ENCODE data around the gene NXNL1. TPM values are rescaled to one million over a fixed set of nuclear protein-coding genes. Genes with fewer than 3 reads are reported as not detected.
"Not testable (repeated sequence)": the region's sequence is repeated elsewhere in the genome, so short reads cannot be mapped to it uniquely, and the experiment has no call there.

The NXNL1 gene
- total RNA-seq, 1 donor from 2014 or later: not detected

DNA sequence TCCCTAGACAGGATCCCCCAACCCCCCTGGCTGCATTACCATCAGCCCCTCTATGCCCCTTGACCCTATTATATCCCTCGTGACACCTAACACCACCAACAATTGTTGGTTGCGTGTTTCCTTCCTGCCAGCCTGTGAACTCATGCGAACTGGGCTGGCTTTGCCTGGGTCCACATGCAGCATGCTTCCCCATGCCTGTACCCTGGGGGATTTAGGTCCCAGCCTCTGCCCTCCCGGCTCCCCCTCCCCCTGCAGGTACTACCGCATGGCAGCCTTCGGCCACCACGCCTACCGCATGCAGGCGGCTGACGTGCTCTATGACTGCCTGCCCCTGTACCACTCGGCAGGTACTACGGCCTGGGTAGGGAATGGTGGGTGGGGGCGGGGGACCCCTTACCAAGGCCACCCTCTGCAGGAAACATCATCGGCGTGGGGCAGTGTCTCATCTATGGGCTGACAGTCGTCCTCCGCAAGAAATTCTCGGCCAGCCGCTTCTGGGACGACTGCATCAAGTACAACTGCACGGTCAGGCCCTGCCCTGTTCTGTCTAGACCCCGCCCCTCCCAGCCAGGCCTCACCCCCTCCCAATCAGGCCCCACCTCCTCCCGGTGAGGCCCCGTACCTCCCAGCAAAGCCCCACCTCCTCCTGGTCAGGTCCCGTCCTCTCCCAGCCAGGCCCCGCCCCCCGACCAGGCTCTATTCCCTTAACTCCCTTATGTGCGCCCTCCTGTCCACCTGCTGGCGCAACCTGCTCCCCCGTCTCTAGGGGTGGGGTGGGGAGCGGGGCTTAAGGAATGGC lies 28.1 kb upstream of the NXNL1 start:
- no peak for DNase-seq (ENCODE audit: low spot score)
- ATAC-seq: peak; percentile 74
- intact Hi-C loops (cut with DNase I): no loop called here

DNA sequence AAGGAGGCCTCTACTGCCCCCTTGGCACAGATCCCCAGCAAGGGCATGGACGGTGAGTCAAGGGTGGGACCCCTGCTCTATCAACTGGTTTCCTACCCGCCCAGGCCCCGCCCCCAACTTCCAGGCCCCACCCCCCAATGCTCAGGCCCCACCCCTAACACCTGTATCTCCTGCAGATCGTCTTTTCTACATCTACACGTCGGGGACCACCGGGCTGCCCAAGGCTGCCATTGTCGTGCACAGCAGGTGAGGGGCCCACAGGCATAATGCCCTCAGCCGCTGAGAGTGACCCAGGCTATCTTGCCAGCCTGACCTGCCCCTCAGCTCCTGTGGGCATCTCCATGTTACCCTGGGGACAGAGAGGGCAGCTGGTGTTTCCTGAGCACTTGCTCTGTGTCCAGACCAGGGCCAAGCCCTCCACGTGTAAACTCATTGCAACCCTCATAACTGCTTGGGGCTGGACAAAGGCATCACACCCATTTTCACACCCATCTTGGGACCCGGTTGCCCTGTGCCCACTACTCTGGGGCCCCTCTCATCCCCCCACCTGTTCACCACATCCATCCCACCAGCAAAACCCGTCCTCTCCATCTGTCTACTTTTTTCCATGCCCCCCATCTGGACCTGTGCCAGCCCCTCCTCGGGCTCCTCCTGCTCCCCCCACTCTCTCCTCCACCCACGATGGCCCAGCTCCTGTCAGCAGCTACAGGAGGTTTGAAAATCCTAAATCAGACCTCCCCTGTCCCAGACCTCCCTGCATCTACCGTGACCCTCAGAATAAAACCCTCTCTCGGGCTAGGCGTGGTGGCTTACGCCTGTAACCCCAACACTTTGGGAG lies 26.8 kb upstream of the NXNL1 start:
- intact Hi-C loops (cut with DNase I): no loop called here
- no peak for ATAC-seq
- no peak for DNase-seq (ENCODE audit: low spot score)

DNA sequence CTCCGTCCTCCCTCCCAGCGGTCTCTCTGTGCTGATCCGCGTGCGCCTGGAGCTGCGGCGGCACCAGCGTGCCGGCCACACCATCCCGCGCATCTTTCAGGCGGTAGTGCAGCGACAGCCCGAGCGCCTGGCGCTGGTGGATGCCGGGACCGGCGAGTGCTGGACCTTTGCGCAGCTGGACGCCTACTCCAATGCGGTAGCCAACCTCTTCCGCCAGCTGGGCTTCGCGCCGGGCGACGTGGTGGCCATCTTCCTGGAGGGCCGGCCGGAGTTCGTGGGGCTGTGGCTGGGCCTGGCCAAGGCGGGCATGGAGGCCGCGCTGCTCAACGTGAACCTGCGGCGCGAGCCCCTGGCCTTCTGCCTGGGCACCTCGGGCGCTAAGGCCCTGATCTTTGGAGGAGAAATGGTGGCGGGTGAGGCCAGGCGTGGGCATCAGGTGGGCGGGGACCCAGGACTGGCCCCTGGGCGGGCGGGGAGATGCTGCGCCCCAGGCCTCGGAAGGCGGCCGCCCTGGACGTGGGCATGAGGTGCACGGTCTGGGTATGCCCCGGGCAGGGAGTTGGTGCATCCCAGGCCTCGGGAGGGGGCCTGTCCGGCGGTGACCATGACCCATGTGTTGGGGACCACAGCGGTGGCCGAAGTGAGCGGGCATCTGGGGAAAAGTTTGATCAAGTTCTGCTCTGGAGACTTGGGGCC lies 26.0 kb upstream of the NXNL1 start:
- ATAC-seq: no peak
- no peak for DNase-seq (ENCODE audit: low spot score)
- intact Hi-C loops (cut with DNase I): no loop called here

DNA sequence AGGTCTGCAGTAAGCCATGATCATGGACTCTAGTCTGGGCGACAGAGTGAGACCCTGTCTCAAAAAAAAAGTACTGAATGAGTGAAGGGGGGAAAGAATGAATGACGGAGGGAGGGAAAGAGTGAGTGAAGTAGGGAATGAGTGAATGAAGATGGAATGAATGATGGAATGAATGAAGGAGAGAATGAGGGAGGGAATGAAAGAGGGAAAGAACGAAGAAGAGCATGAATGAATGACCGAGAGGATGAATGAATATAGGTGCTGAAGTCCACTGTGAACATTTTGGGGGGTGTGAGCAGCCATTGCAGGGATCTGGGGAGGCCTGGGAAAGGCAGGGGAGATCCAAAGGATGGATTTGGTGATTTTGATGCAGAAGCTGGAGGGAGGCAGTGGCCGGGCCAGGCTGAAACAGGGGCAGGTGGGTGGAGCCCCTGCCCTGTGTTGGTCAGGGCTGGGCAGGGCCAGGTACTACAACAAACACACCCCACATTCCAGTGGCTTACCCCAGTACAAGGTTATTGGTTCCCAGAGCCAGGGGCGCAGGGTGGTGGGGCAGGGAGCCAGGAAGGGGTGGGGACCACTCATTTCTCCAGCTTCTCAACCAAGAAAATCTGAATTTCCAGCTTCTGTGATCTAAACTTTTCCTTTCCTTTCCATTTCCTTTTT lies 23.9 kb upstream of the NXNL1 start:
- DNase-seq (ENCODE audit: low spot score): no peak
- no peak for ATAC-seq
- intact Hi-C loops (cut with DNase I): no loop called here

DNA sequence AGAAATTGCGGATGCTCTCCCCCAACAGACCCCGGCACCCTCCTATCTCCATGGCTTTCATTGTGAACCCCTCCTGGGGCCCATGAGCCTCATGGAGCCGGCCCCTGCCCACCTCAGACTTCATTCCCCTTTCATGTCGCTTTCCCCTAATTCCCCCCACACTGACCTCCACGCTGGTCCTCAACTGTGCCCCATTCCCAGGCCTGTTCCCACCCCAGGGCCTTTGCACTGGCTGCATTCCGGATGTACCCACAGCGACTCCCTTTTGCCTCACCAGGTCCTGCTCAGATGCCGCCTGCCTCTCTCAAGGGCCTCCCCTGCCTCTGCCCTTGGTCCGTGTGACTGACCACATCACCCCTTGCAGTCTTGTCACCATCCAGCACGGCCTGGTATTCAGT lies 22.9 kb upstream of the NXNL1 start:
- no peak for ATAC-seq
- intact Hi-C loops (cut with DNase I): no loop called here
- DNase-seq (ENCODE audit: low spot score): no peak

DNA sequence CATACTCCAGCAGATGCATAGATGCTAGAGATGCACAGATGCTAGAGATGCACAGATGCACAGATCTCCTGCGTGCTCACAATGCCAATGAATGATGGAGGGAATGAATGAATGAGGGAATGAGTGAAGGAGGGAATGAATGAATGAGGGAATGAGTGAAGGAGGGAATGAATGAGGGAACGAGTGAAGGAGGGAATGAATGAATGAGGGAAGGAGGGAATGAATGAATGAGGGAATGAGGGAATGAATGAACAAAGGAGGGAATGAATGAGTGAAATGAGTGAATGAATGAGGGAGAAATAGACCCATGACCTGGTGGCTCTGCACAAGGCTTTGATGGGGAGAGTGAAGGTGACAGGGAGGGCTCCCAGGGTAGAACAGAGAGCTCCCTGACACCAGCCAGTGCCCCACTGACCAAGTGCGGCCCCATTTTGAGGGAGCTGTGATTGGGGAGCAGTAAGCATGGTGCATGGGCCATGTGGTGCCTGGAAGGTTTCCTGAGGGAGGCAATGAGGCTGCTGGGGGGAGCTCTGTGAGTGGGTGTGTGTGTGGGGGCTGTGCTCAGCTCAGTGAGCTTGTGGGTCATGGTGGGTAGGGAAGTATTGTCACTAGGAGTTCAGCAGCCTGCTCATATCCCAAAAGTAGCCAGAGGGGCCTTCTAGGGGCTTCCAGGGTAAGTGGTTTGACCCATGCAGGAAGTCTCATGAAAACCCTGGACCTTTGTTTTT lies 22.3 kb upstream of the NXNL1 start:
- ATAC-seq (no peak), DNase-seq (ENCODE audit: low spot score) (no peak)
- intact Hi-C loops (cut with DNase I): no loop called here

DNA sequence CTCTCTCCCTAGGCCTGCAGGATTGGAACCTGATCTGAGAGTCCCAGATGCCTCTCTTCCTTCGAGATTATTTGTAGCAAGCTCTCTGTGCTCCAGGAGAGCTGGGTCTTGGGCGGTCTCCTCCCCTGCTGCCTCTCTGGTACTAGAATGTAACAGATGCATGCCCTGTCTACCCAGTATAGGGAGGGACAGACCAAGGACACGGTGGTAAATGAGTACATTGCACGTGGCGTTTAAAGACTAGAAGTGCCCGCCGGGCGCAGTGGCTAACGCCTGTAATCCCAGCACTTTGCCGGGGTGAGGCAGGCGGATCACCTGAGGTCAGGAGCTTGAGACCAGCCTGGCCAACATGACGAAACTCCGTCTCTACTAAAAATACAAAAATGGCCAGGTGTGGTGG lies 21.3 kb upstream of the NXNL1 start:
- DNase-seq (ENCODE audit: low spot score): no peak
- ATAC-seq: no peak
- intact Hi-C loops (cut with DNase I): no loop called here

DNA sequence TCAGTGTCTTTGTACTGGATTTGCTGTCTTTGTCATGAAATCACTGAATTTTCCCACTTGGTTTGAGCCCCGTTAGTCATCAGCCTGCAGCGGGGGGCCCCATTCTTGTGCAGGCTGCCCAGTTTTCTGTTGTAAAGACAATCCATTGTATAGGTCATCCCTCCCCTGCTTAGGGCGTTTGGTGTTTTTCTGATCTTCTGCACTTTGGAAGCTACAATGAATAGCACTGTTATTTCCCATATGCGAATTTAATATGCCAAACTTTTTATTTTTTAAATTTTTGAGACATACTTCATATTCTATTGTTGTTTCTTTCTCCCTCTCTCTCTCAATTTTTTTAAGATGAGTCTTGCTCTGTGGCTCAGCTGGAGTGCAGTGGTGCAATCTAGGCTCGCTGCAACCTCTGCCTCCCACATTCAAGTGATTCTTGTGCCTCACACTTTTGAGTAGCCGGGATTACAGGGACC lies 18.6 kb upstream of the NXNL1 start:
- DNase-seq (ENCODE audit: low spot score) (no peak), ATAC-seq (no peak)
- intact Hi-C loops (cut with DNase I): no loop called here

DNA sequence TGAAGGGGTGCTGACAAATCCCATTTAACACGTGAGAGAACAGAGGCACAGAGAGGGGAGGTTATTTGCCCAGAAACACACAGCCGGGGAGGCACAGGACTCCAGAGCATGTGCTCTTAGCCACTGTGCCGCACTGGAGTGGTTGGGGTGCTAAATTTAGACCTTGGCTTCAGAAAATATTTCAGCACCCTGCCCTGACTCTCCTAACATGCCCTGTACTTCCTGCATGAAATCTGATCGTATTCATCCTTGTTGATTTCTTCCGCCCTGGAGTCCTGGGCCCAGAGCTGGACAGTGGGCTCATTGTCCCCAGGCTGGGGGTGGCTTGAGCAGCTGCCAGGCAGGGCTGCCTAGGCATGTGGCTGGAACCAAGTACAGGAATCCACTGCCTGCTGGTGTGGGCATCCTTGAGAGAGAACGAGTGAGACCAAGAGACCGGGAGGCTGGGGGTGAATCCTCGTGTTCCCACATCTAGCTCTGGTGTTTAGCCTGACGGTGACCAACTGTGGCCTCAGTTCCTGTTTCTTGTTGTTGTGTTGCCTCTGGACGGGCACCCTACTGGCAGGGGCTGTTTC lies 14.9 kb upstream of the NXNL1 start:
- intact Hi-C loops (cut with DNase I): no loop called here
- peak; percentile 84 for ATAC-seq
- peak; percentile 83 for DNase-seq (ENCODE audit: low spot score)

DNA sequence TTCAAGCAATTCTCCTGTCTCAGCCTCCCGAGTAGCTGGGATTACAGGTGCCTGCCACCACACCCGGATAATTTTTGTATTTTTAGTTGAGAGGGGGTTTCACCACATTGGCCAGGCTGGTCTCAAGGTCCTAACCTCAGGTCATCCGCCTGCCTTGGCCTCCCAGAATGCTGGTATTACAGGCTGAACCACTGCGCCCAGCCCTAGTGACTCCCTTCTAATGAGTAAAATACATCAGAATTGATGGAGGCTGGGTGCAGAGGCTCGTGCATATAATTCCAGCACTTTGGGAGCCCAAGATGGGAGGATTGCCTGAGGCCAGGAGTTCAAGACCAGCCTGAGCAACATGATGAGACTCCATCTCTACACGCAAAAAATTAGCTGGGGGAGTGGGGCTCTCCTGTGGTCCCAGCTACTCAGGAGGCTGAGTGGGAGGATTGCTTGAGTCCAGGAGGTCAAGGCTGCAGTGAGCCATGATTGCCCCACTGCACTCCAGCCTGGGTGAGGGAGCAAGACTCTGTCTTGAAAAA lies 14.3 kb upstream of the NXNL1 start:
- intact Hi-C loops (cut with DNase I); ATAC-seq; DNase-seq (ENCODE audit: low spot score): not testable (repeated sequence)

DNA sequence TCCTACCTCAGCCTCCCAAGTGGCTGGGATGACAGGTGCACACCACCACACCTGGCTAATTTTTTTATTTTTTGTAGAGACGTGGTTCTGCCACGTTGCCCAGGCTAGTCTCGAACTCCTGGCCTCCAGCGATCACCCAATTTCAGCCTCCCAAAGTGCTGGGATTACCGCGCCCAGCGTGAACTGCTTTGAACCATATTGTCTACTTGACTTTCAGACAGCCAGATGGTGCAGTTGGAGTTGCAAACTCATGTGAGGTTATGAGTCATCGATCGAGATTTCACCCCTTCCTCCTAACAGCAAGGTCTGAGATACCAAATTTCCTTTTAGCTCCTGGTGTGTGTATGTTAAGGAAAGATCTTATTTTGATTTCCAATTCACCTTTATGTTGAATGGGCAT lies 12.3 kb upstream of the NXNL1 start:
- DNase-seq (ENCODE audit: low spot score) (no peak), ATAC-seq (no peak)
- intact Hi-C loops (cut with DNase I): no loop called here

DNA sequence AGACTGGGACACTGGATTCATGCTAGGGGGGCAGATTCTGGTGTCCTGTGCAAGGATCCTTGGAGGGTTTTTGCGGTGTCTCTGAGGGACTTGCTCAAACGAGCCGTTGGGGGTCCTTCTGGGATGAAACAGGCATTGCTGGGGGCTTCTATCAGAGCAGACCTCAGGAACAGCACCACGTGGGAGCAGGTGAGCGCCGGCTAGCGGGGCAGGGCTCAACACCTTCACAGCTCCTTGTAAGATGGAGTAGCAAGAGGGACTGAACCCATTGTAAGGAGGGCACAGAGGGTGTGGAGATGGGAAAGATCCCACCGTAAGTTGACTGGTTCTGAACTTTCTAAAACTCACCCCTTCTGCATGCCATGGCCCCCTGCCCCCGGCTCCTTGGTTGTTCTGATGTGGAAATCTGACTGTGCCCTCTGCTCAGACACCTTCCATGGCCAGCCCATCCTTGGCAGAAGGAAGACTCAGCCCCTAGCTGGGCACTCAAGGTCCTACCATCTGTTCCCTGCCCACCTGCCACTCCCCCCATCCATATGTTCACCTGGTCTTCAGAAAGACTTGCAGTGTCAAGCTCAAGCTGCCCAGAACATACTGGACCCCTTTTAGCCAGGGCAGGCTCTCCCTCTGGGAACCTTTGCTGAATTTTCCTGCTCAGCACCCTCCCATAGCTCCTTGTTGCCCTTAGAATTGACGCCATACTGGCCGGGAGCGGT lies 10.8 kb upstream of the NXNL1 start:
- no peak for ATAC-seq

DNA sequence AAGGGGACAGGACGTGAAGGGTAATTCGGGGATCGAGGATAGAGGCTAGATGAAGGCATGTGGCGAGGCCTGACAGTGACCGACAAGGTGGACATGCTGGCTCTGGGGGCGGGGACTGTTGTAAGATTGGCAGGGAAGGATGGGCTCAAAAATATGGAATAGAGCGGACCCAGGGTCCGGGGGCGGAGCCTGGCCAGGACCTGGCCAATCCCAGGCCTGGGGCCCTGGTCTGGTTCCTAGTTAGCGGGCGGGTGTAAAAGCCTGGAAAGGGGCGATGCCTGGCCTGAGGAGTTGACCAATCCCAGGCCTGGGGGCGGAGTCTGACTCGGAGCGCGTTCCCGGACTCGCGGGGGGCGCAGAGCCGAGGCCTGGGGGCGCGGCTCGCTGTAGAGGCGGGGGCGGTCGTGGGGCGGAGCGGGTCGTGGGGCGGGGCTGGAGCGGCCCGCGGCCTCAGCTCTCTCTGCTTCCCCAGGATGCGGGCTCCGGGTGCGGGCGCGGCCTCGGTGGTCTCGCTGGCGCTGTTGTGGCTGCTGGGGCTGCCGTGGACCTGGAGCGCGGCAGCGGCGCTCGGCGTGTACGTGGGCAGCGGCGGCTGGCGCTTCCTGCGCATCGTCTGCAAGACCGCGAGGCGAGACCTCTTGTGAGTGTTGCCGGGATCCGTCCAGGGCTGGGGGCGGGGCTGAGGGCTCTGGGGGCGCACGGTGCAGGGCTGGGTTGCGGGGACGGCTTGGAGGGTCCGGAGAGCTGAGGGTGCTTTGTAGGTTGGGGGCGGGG lies 9.5 kb upstream of the NXNL1 start, which contains the start of gene SLC27A1:
TSS of gene SLC27A1 (plus strand) at position 457 of the 774 bp plus-strand sequence. CDS start at position 474, 17 bp downstream.
- DNase-seq (ENCODE audit: low spot score) (peak; percentile 100), ATAC-seq (peak; percentile 93)
- intact Hi-C loops (cut with DNase I): no loop called here

More for the DNA sequence above, 10.8 kb upstream of the NXNL1 start:
- DNase-seq (ENCODE audit: low spot score): no peak
- intact Hi-C loops (cut with DNase I): no loop called here

DNA sequence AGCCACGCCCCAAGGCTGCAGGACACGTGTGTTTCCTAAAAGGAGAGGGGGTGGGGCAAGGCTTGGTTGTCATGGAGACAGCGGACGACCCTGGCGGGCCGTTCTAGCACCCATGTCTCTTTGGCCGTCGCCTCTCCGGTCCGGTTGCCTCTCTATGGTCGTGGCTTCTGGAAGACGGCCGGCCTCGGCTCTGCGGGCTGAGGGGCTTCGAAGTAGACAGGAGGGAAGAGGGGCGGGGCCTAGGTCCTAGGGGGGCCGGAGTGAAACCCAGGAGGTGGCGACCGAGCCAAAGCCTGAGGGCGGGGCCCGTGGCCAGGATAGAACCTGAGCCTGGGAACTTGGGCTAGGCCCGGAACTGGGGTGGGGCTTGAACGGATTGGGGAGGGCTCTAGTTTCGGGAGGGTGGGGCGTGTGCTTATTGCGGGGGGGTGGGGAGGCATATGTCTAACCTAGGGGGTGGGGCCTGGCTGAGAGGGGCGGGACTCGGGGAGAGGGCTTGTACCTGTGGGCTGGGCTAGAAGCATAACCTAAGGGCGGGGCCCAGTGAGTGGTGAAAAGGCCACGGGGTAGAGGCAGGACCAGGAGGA lies 8.8 kb upstream of the NXNL1 start:
- DNase-seq (ENCODE audit: low spot score): peak; percentile 98
- intact Hi-C loops (cut with DNase I): no loop called here

DNA sequence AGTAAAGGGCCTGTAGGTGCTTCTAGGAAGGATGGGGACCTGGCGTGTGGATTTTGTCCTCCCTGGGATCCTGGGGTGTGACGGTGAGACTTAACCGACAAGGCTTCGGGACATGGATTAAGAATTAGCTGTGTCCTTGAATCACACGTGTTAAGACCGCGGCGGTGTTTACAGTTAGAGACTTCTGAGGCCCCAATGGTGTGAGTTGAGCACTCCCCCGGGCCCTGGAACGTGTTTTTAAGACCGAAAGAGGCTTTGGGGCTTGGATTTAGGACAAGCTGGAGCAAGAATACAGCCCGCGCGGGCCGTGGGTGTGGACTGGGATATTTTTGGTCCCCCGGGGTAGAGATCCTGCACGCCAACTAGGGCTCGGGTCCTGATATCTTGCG lies 8.4 kb upstream of the NXNL1 start:
- no peak for DNase-seq (ENCODE audit: low spot score)
- intact Hi-C loops (cut with DNase I): no loop called here
- no peak for ATAC-seq

More for the DNA sequence above, 8.8 kb upstream of the NXNL1 start:
- peak; percentile 89 for ATAC-seq

Data from sciatic nerve (tissue), 2 donors.